Karpas-422 (cell line): Measurements from ENCODE around the gene AKAP8L. TPM values are rescaled to one million over a fixed set of nuclear protein-coding genes. Genes with fewer than 3 reads are reported as not detected.
"Not testable (repeated sequence)": the region's sequence is repeated elsewhere in the genome, so short reads cannot be mapped to it uniquely, and the experiment has no call there.

ENCODE experiments used
- DNase-seq: peaks from one replicate; pipeline ENCODE4 v3.0.0-alpha.2; 2015
- H2AFZ ChIP-seq: fragments of 200-600 bp; sonication (generic); 2 replicates; pipeline ENCODE4 v1.6.1; 2014; ENCODE audit warnings: antibody characterized with exemption, low read length, mixed read lengths
- H3K27ac ChIP-seq: fragments of 200-600 bp; sonication (generic); 2 replicates; pipeline ENCODE4 v1.5.1; 2014; ENCODE audit warnings: mild to moderate bottlenecking, low read length, moderate library complexity
- H3K27me3 ChIP-seq: fragments of 200-600 bp; sonication (generic); 2 replicates; pipeline ENCODE4 v1.6.1; 2014; ENCODE audit warnings: low read length, mixed read lengths
- H3K36me3 ChIP-seq: fragments of 200-600 bp; sonication (generic); 2 replicates; pipeline ENCODE4 v1.6.1; 2014; ENCODE audit warnings: low read length, mixed read lengths; ENCODE audit not compliant: insufficient read depth
- H3K4me1 ChIP-seq: fragments of 200-600 bp; sonication (generic); 2 replicates; pipeline ENCODE4 v1.6.1; 2014; ENCODE audit warnings: mild to moderate bottlenecking, low read length, mixed read lengths
- H3K4me2 ChIP-seq: fragments of 200-600 bp; sonication (generic); 2 replicates; pipeline ENCODE4 v1.6.1; 2014; ENCODE audit warnings: low read length, low read depth, mild to moderate bottlenecking; ENCODE audit not compliant: poor library complexity, severe bottlenecking
- H3K4me3 ChIP-seq: fragments of 200-600 bp; sonication (generic); 2 replicates; pipeline ENCODE4 v1.5.1; 2014; ENCODE audit warnings: mild to moderate bottlenecking, antibody characterized with exemption, low read length, mixed read lengths
- H3K79me2 ChIP-seq: fragments of 200-600 bp; sonication (generic); 2 replicates; pipeline ENCODE4 v1.6.1; 2014; ENCODE audit warnings: mild to moderate bottlenecking, low read length, mixed read lengths
- H3K9ac ChIP-seq: fragments of 200-600 bp; sonication (generic); 2 replicates; pipeline ENCODE4 v1.6.0; 2014; ENCODE audit warnings: low read length
- H3K9me2 ChIP-seq: fragments of 200-600 bp; sonication (generic), shearing (Covaris generic); replicated peaks from 2 replicates; pipeline ENCODE4 v1.6.0; 2014; ENCODE audit warnings: mild to moderate bottlenecking, low read length, moderate library complexity; ENCODE audit not compliant: insufficient read depth
- H3K9me3 ChIP-seq: fragments of 300-700, 200-600 bp; sonication (generic); 2 replicates; pipeline ENCODE4 v1.6.1; 2014; ENCODE audit warnings: low read length, mixed read lengths
- H4K20me1 ChIP-seq: fragments of 200-600 bp; sonication (generic); 2 replicates; pipeline ENCODE4 v1.6.1; 2014; ENCODE audit warnings: mild to moderate bottlenecking, antibody characterized with exemption, low read length, low read depth; ENCODE audit not compliant: insufficient read depth
- total RNA-seq: library from RNA; depleted of rRNA; stranded (reverse); fragments of >200 nt; shearing (Covaris generic); gene quantifications from 2 replicates; pipeline ENCODE4 v1.2.3, GENCODE V29; 2014; ENCODE audit warnings: low replicate concordance

The AKAP8L gene
- total RNA-seq, 1 experiment from 2014 or later: 82.4 TPM

- Histone ChIP-seq H4K20me1 (peaks cover 19% of the 10 kb centered on the region; the same call in 1 of the 2 replicates), H3K27ac (no peak overlapping the region), H3K36me3 (peaks cover 35% of the 10 kb centered on the region), H3K4me1 (peaks cover 20% of the 10 kb centered on the region), H3K9me3 (no peaks in the 10 kb centered on the region), H2AFZ (no peak overlapping the region), H3K27me3 (no peaks in the 10 kb centered on the region), H3K9ac (no peak overlapping the region), H3K4me3 (no peak overlapping the region), H3K4me2 (no peak overlapping the region), H3K9me2 (no peaks in the 10 kb centered on the region), H3K79me2 (peaks cover 27% of the 10 kb centered on the region)
- DNase-seq: no peak
These were observed 2.4 kb upstream of the AKAP8L start for GRCh38 chr19:15421136-15421695.

- H3K27ac ChIP-seq: 0 out of 2 replicates have a peak overlapping the region, but pooled peaks have one; percentile 9
- peak overlapping the region; percentile 67 for H3K4me2 ChIP-seq
- peaks cover 40% of the 10 kb centered on the region for H3K79me2 ChIP-seq
- no peaks in the 10 kb centered on the region for H3K27me3 ChIP-seq
- H4K20me1 ChIP-seq: peaks cover 29% of the 10 kb centered on the region; the same call in 1 of the 2 replicates
- H3K4me1 ChIP-seq: peaks cover 20% of the 10 kb centered on the region
- H3K4me3 ChIP-seq: peak overlapping the region; percentile 52; the same call in 1 of the 2 replicates
- peak; percentile 51 for DNase-seq
- peak overlapping the region; percentile 58 for H3K9ac ChIP-seq
- no peaks in the 10 kb centered on the region for H3K9me3 ChIP-seq
- H3K9me2 ChIP-seq: no peaks in the 10 kb centered on the region
- H3K36me3 ChIP-seq: peaks cover 30% of the 10 kb centered on the region
- H2AFZ ChIP-seq: 0 out of 2 replicates have a peak overlapping the region, but pooled peaks have one; percentile 57
These were observed 731 bp upstream of the AKAP8L start for GRCh38 chr19:15419413-15420025.

GRCh38 chr19:15418231-15418578, 583 bp downstream of the AKAP8L start:
- H3K4me2 ChIP-seq: peak overlapping the region; percentile 92
- no peaks in the 10 kb centered on the region for H3K27me3 ChIP-seq
- peaks cover 20% of the 10 kb centered on the region for H3K4me1 ChIP-seq
- H4K20me1 ChIP-seq: peaks cover 34% of the 10 kb centered on the region; the same call in 1 of the 2 replicates
- no peak for DNase-seq
- no peak overlapping the region for H2AFZ ChIP-seq
- no peaks in the 10 kb centered on the region for H3K9me2 ChIP-seq
- no peaks in the 10 kb centered on the region for H3K9me3 ChIP-seq
- peak overlapping the region; percentile 67 for H3K27ac ChIP-seq
- peak overlapping the region; percentile 94 for H3K9ac ChIP-seq
- H3K4me3 ChIP-seq: peak overlapping the region; percentile 94
- H3K36me3 ChIP-seq: peaks cover 17% of the 10 kb centered on the region
- H3K79me2 ChIP-seq: peaks cover 53% of the 10 kb centered on the region

- H3K4me2 ChIP-seq: peak overlapping the region; percentile 92
- no peaks in the 10 kb centered on the region for H3K9me2 ChIP-seq
- peaks cover 20% of the 10 kb centered on the region for H3K4me1 ChIP-seq
- H3K9me3 ChIP-seq: no peaks in the 10 kb centered on the region
- no peak overlapping the region for H2AFZ ChIP-seq
- H3K27me3 ChIP-seq: no peaks in the 10 kb centered on the region
- DNase-seq: no peak
- H3K4me3 ChIP-seq: peak overlapping the region; percentile 94
- peak overlapping the region; percentile 94 for H3K9ac ChIP-seq
- peaks cover 39% of the 10 kb centered on the region; the same call in 1 of the 2 replicates for H4K20me1 ChIP-seq
- peak overlapping the region; percentile 67 for H3K27ac ChIP-seq
- peaks cover 58% of the 10 kb centered on the region for H3K79me2 ChIP-seq
- H3K36me3 ChIP-seq: peaks cover 14% of the 10 kb centered on the region; the same call in 1 of the 2 replicates
These were observed 1.1 kb downstream of the AKAP8L start for GRCh38 chr19:15417699-15418098.

GRCh38 chr19:15412832-15413231, 6.0 kb downstream of the AKAP8L start:
- Histone ChIP-seq H3K9me2 (no peaks in the 10 kb centered on the region), H3K9ac (no peak overlapping the region), H3K27ac (no peak overlapping the region), H4K20me1 (peaks cover 62% of the 10 kb centered on the region; the same call in 1 of the 2 replicates), H3K9me3 (no peaks in the 10 kb centered on the region), H2AFZ (no peak overlapping the region), H3K36me3 (peaks cover 31% of the 10 kb centered on the region; the same call in 1 of the 2 replicates), H3K4me3 (no peak overlapping the region), H3K4me2 (no peak overlapping the region), H3K79me2 (peaks cover 98% of the 10 kb centered on the region), H3K27me3 (no peaks in the 10 kb centered on the region), H3K4me1 (peaks cover 13% of the 10 kb centered on the region)
- no peak for DNase-seq

GRCh38 chr19:15411351-15411750, 7.4 kb downstream of the AKAP8L start:
- H3K27me3 ChIP-seq, H3K9me2 ChIP-seq, H3K4me3 ChIP-seq, H3K9me3 ChIP-seq, DNase-seq, H2AFZ ChIP-seq, H3K27ac ChIP-seq, H3K4me1 ChIP-seq, H3K4me2 ChIP-seq, H3K9ac ChIP-seq: not testable (repeated sequence)
- H3K36me3 ChIP-seq: peaks cover 21% of the 10 kb centered on the region; the same call in 1 of the 2 replicates
- peaks cover 98% of the 10 kb centered on the region for H3K79me2 ChIP-seq
- peaks cover 58% of the 10 kb centered on the region; the same call in 1 of the 2 replicates for H4K20me1 ChIP-seq

GRCh38 chr19:15404780-15405211, 14.0 kb downstream of the AKAP8L start:
- H4K20me1 ChIP-seq: peaks cover 51% of the 10 kb centered on the region
- DNase-seq: no peak
- H3K9ac ChIP-seq: no peak overlapping the region
- peaks cover 87% of the 10 kb centered on the region for H3K79me2 ChIP-seq
- peaks cover 12% of the 10 kb centered on the region for H3K4me1 ChIP-seq
- H3K27ac ChIP-seq: no peak overlapping the region
- no peaks in the 10 kb centered on the region for H3K9me2 ChIP-seq
- H3K9me3 ChIP-seq: no peaks in the 10 kb centered on the region
- H3K4me2 ChIP-seq: no peak overlapping the region
- H2AFZ ChIP-seq: no peak overlapping the region
- H3K36me3 ChIP-seq: peaks cover 23% of the 10 kb centered on the region
- no peak overlapping the region for H3K4me3 ChIP-seq
- H3K27me3 ChIP-seq: no peaks in the 10 kb centered on the region

GRCh38 chr19:15404097-15404779, 14.6 kb downstream of the AKAP8L start:
- H3K4me3 ChIP-seq: no peak overlapping the region
- DNase-seq: no peak
- no peak overlapping the region for H3K4me2 ChIP-seq
- no peak overlapping the region for H3K27ac ChIP-seq
- H3K36me3 ChIP-seq: peaks cover 18% of the 10 kb centered on the region
- no peaks in the 10 kb centered on the region for H3K27me3 ChIP-seq
- no peaks in the 10 kb centered on the region for H3K9me2 ChIP-seq
- peaks cover 12% of the 10 kb centered on the region for H3K4me1 ChIP-seq
- H3K9me3 ChIP-seq: no peaks in the 10 kb centered on the region
- peaks cover 46% of the 10 kb centered on the region for H4K20me1 ChIP-seq
- peaks cover 84% of the 10 kb centered on the region for H3K79me2 ChIP-seq
- no peak overlapping the region for H3K9ac ChIP-seq
- H2AFZ ChIP-seq: no peak overlapping the region
